K562 (cell line): ENCODE data around the gene ABCA7. TPM values are rescaled to one million over a fixed set of nuclear protein-coding genes. Genes with fewer than 3 reads are reported as not detected.

Experiments
- ATF1 ChIP-seq, 2 experiments: fragments of 450-650 bp in 1 of 2; IDR thresholded peaks; 2 replicates each; pipeline ENCODE4 v1.6.1; 2016; ENCODE audit warnings: missing compliant biosample characterization in 1 of 2, missing genetic modification characterization in 1 of 2
- C11orf30 ChIP-seq: fragments of 450-650 bp; IDR thresholded peaks from 2 replicates; pipeline ENCODE4 v1.6.1; 2016; ENCODE audit warnings: low read depth, mild to moderate bottlenecking
- CCNT2 ChIP-seq: IDR thresholded peaks from 2 replicates; pipeline ENCODE4 v1.6.1; 2011; ENCODE audit warnings: borderline replicate concordance, low read depth, mild to moderate bottlenecking, moderate library complexity, mixed read lengths, low read length; ENCODE audit not compliant: insufficient read length; ENCODE audit errors: extremely low read depth
- CHD4 ChIP-seq: fragments of 200-600 bp; sonication (generic); IDR thresholded peaks from 3 replicates; pipeline ENCODE4 v1.6.1; 2012; ENCODE audit warnings: low read depth, mild to moderate bottlenecking, mixed read lengths, low read length, inconsistent platforms; ENCODE audit not compliant: insufficient read depth, insufficient replicate concordance, poor library complexity, severe bottlenecking
- CSDE1 ChIP-seq, 2 experiments: fragments of 450-650 bp; IDR thresholded peaks; 2 replicates each; pipeline ENCODE4 v1.6.1; 2016; ENCODE audit warnings: mild to moderate bottlenecking in 1 of 2
- CTBP1 ChIP-seq: fragments of 450-650 bp; IDR thresholded peaks from 2 replicates; pipeline ENCODE4 v1.6.1; 2016; ENCODE audit warnings: borderline replicate concordance
- ELF2 ChIP-seq: fragments of 250-450 bp; sonication (Bioruptor Pico); IDR thresholded peaks from 2 replicates; pipeline ENCODE4 v1.5.0; 2021; ENCODE audit warnings: mild to moderate bottlenecking
- FUS ChIP-seq: fragments of 200-400 bp; formaldehyde crosslinking; optimal IDR thresholded peaks from 2 replicates; pipeline ENCODE3; 2017; ENCODE audit warnings: low read depth, low read length
- NCOA2 ChIP-seq, 2 experiments: fragments of 450-650 bp; IDR thresholded peaks; 2 replicates each; pipeline ENCODE4 v1.6.1; 2018; ENCODE audit warnings: mild to moderate bottlenecking in 2 of 2, moderate library complexity in 1 of 2; ENCODE audit not compliant: partially characterized antibody in 2 of 2
- PCBP1 ChIP-seq: fragments of 200-400 bp; formaldehyde crosslinking; IDR thresholded peaks from 2 replicates; pipeline ENCODE4 v1.6.1; 2018; ENCODE audit warnings: mild to moderate bottlenecking, low read depth, low read length; ENCODE audit not compliant: poor library complexity, severe bottlenecking
- PHF8 ChIP-seq: fragments of 200-600 bp; sonication (generic); IDR thresholded peaks from 2 replicates; pipeline ENCODE4 v1.6.1; 2012; ENCODE audit warnings: mixed run types, mild to moderate bottlenecking, inconsistent platforms, low read length, moderate library complexity, borderline replicate concordance
- POLR2AphosphoS5 ChIP-seq: IDR thresholded peaks from 2 replicates; pipeline ENCODE4 v1.6.1; 2011; ENCODE audit warnings: mild to moderate bottlenecking, low read depth, low read length, moderate library complexity; ENCODE audit not compliant: control insufficient read depth, insufficient read depth
- RBM39 ChIP-seq: fragments of 200-400 bp; formaldehyde crosslinking; optimal IDR thresholded peaks from 2 replicates; pipeline ENCODE3; 2018; ENCODE audit warnings: low read depth, low read length
- SIN3A ChIP-seq, 2 experiments: fragments of 150-350 bp in 1 of 2; IDR thresholded peaks; 2 replicates each; pipeline ENCODE4 v1.6.1; 2011 to 2016; ENCODE audit warnings: borderline replicate concordance in 2 of 2, low read depth in 2 of 2, low read length in 2 of 2, mild to moderate bottlenecking in 2 of 2, moderate library complexity in 2 of 2; ENCODE audit not compliant: control insufficient read depth in 1 of 2
- ZNF282 ChIP-seq: sonication (generic); formaldehyde crosslinking; IDR thresholded peaks from 2 replicates; pipeline ENCODE4 v1.8.1; 2023; ENCODE audit warnings: missing genetic modification reagents
- polyA plus RNA-seq, 8 experiments: library from polyadenylated mRNA; depleted of rRNA in 4 of 8; stranded (reverse) in 5 of 8; unstranded in 3 of 8; fragments of >200 nt; fragmentation: Nextera tagmentation in 2 of 8; fragmentation: Illumina TruSeq in 1 of 8; extraction: Ambion mirVana in 2 of 8; extraction: Trizol in 1 of 8; gene quantifications; 2 replicates each; pipeline versions ENCODE4 v1.2.1 to v1.2.3, GENCODE V29; 2011 to 2014; ENCODE audit warnings: inconsistent platforms in 1 of 8, missing spikeins in 1 of 8
- total RNA-seq, 7 experiments: library from RNA; depleted of rRNA in 6 of 7; stranded (reverse); fragments of >200 nt in 6 of 7; fragmentation: Illumina TruSeq in 2 of 7; extraction: Trizol in 2 of 7; gene quantifications; 2 replicates each; pipeline versions ENCODE4 v1.2.1 to v1.2.3, GENCODE V29; 2011 to 2021; ENCODE audit warnings: low replicate concordance in 1 of 7
- TF ChIP-seq, protein P1 (sequence below): fragments of 450-650 bp; IDR thresholded peaks from 2 replicates; pipeline ENCODE4 v1.6.1; 2016; ENCODE audit warnings: antibody characterized with exemption
- TF ChIP-seq, protein P2 (sequence below): sonication (generic); formaldehyde crosslinking; IDR thresholded peaks from 2 replicates; pipeline ENCODE4 v1.8.0; 2022; ENCODE audit warnings: mild to moderate bottlenecking, missing genetic modification reagents
- TF ChIP-seq, protein P3 (sequence below), 3 experiments: IDR thresholded peaks in 2 of 3; conservative IDR thresholded peaks in 1 of 3; 2 replicates each; pipeline ENCODE4 v1.5.1; 2011 to 2012; ENCODE audit warnings: low read length in 3 of 3, mild to moderate bottlenecking in 3 of 3, control low read depth in 2 of 3, improper control_type of control experiment in 1 of 3, inconsistent platforms in 1 of 3, low read depth in 1 of 3, mixed read lengths in 1 of 3, moderate library complexity in 1 of 3; ENCODE audit not compliant: insufficient read depth in 2 of 3
- TF ChIP-seq, protein P4 (sequence below), 2 experiments: fragments of 450-650 bp in 1 of 2; sonication (generic) in 1 of 2; formaldehyde crosslinking; conservative IDR thresholded peaks; 2 replicates each; pipeline versions ENCODE4 v1.4.0 to v1.8.1; 2020 to 2022; ENCODE audit warnings: mild to moderate bottlenecking in 1 of 2, missing genetic modification reagents in 1 of 2
- TF ChIP-seq, protein P5 (sequence below): sonication (generic); formaldehyde crosslinking; IDR thresholded peaks from 2 replicates; pipeline ENCODE4 v1.8.0; 2022; ENCODE audit warnings: missing genetic modification reagents, mild to moderate bottlenecking, borderline replicate concordance

Gene ABCA7
- total and polyA plus RNA-seq, 9 of the 15 experiments (the other 6 are each of a cell fraction or from before 2014, with no cell fraction given) = 2.3 to 96.1 (median 31.2) TPM

DNA sequence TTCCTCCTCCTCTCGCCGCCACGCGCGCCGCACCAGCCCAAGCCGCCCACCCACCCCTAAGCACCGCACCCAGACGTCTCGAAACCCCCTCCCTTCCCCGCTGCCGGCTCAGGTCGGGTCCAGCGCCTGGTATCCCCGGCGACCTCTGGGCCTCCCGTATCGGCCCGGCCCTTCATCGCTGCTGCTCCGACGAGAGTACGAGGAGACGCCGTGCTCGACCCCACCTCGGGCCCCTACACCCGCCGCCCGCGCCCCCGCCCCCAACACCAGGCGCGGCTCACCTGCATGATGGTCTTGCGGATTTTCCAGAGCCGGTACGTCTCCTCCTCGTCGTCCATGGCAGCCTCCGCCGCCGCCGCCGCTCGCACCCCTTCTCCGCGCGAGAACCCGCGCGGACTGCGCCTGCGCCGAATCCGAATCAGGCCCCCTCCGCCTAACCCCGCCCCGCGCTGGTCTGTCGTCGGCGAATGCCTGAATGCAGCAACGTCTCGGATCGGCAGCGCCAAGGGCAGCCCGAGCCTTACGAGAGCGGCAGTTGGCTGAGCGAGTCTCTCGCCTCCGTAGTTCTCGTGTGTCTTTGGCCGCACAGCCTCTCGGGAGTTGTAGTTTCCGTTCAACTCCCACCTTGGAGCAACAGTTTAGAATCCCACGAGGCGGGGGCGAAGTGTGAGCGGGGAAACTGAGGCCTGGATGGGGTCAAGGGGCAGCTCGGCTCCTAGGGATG is 55.2 kb downstream of the ABCA7 start, which contains the start of gene POLR2E (continued):
- TF ChIP-seq, protein P1, sequence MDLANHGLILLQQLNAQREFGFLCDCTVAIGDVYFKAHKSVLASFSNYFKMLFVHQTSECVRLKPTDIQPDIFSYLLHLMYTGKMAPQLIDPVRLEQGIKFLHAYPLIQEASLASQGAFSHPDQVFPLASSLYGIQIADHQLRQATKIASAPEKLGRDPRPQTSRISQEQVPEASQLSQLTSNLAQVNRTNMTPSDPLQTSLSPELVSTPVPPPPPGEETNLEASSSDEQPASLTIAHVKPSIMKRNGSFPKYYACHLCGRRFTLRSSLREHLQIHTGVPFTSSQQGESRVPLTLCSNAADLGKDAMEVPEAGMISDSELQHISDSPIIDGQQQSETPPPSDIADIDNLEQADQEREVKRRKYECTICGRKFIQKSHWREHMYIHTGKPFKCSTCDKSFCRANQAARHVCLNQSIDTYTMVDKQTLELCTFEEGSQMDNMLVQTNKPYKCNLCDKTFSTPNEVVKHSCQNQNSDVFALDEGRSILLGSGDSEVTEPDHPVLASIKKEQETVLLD = peak; percentile 35; the same call in 1 of the 2 replicates
- TF ChIP-seq, protein P2, sequence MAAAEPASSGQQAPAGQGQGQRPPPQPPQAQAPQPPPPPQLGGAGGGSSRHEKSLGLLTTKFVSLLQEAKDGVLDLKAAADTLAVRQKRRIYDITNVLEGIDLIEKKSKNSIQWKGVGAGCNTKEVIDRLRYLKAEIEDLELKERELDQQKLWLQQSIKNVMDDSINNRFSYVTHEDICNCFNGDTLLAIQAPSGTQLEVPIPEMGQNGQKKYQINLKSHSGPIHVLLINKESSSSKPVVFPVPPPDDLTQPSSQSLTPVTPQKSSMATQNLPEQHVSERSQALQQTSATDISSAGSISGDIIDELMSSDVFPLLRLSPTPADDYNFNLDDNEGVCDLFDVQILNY = no peak
- TF ChIP-seq NCOA2 (IDR thresholded peaks at IDR 0.05; ENCODE audit: partially characterized antibody in 2 of 2) (peak in 1 of 2 experiments; percentile 98), PCBP1 (peak; percentile 25), POLR2AphosphoS5 (peak; percentile 79), ELF2 (no peak), PHF8 (peak; percentile 68; the same call in 1 of the 2 replicates), CSDE1 (IDR thresholded peaks at IDR 0.05) (no peak), FUS (no peak), ATF1 (CRISPR knock-in tag; IDR thresholded peaks at IDR 0.05) (no peak), ATF1 (tag; IDR thresholded peaks at IDR 0.05) (peak; percentile 78), RBM39 (no peak), CCNT2 (peak; percentile 78), ZNF282 (CRISPR knock-in tag) (0 out of 2 replicates have a peak, but pooled peaks have one; percentile 21), SIN3A (IDR thresholded peaks at IDR 0.05; ENCODE audit: borderline replicate concordance in 2 of 2, control insufficient read depth in 1 of 2, low read depth in 2 of 2, low read length in 2 of 2) (peak in 1 of 2 experiments; percentile 70; a peak in 2 of 4 replicates), CHD4 (no peak), C11orf30 (peak; percentile 60), CTBP1 (peak; percentile 23; the same call in 1 of the 2 replicates)
- TF ChIP-seq, protein P3, sequence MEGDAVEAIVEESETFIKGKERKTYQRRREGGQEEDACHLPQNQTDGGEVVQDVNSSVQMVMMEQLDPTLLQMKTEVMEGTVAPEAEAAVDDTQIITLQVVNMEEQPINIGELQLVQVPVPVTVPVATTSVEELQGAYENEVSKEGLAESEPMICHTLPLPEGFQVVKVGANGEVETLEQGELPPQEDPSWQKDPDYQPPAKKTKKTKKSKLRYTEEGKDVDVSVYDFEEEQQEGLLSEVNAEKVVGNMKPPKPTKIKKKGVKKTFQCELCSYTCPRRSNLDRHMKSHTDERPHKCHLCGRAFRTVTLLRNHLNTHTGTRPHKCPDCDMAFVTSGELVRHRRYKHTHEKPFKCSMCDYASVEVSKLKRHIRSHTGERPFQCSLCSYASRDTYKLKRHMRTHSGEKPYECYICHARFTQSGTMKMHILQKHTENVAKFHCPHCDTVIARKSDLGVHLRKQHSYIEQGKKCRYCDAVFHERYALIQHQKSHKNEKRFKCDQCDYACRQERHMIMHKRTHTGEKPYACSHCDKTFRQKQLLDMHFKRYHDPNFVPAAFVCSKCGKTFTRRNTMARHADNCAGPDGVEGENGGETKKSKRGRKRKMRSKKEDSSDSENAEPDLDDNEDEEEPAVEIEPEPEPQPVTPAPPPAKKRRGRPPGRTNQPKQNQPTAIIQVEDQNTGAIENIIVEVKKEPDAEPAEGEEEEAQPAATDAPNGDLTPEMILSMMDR (IDR thresholded peaks at IDR 0.05 in 2 of 3, conservative IDR thresholded peaks at IDR 0.05 in 1 of 3; ENCODE audit: insufficient read depth in 2 of 3, low read depth in 1 of 3, low read length in 3 of 3) = no peak
- TF ChIP-seq, protein P4, sequence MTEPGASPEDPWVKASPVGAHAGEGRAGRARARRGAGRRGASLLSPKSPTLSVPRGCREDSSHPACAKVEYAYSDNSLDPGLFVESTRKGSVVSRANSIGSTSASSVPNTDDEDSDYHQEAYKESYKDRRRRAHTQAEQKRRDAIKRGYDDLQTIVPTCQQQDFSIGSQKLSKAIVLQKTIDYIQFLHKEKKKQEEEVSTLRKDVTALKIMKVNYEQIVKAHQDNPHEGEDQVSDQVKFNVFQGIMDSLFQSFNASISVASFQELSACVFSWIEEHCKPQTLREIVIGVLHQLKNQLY (CRISPR knock-in tag; conservative IDR thresholded peaks at IDR 0.05) = no peak
- TF ChIP-seq, protein P5, sequence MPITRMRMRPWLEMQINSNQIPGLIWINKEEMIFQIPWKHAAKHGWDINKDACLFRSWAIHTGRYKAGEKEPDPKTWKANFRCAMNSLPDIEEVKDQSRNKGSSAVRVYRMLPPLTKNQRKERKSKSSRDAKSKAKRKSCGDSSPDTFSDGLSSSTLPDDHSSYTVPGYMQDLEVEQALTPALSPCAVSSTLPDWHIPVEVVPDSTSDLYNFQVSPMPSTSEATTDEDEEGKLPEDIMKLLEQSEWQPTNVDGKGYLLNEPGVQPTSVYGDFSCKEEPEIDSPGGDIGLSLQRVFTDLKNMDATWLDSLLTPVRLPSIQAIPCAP (CRISPR knock-in tag) = no peak
